ENCODE measurements around the gene TSACC. TPM values are rescaled to one million over a fixed set of nuclear protein-coding genes. Genes with fewer than 3 reads are reported as not detected.
A peak's percentile ranks its signal among the peaks of the same experiment; 100 is the strongest.

The TSACC gene
- total RNA-seq, 1 donor from 2014 or later, result 0.44 TPM

DNA sequence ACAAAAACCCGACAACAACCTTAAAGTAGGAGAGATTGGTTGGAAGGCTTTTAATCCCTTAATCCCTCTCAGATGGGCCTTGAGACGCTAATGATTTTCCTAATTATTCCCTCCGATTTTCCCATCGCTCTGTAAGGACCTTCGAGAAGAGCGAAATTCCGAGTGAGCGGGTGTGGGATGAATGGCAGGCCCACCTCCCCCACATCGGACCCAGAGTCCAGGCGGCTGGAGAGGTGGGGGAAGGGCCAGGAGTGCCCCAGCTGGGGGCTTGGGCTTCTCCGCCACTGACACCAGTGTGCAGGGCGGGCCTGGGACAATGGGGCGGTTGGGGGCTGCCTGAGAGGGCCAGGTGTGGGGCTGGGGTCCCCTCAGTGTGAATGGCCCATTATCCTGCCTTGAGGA lies 54.1 kb downstream of the TSACC start:
- peaks cover 26% of the 10 kb centered on the region for H3K27me3 Mint-ChIP-seq
- ChIA-PET POLR2A (no interaction called here), CTCF (no interaction called here)
- H3K4me1 Mint-ChIP-seq, result peaks cover 6% of the 10 kb centered on the region
- TF ChIP-seq, protein P1, sequence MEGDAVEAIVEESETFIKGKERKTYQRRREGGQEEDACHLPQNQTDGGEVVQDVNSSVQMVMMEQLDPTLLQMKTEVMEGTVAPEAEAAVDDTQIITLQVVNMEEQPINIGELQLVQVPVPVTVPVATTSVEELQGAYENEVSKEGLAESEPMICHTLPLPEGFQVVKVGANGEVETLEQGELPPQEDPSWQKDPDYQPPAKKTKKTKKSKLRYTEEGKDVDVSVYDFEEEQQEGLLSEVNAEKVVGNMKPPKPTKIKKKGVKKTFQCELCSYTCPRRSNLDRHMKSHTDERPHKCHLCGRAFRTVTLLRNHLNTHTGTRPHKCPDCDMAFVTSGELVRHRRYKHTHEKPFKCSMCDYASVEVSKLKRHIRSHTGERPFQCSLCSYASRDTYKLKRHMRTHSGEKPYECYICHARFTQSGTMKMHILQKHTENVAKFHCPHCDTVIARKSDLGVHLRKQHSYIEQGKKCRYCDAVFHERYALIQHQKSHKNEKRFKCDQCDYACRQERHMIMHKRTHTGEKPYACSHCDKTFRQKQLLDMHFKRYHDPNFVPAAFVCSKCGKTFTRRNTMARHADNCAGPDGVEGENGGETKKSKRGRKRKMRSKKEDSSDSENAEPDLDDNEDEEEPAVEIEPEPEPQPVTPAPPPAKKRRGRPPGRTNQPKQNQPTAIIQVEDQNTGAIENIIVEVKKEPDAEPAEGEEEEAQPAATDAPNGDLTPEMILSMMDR (IDR thresholded peaks at IDR 0.05), result no peak
- DNase-seq (no peak), ATAC-seq (ENCODE audit: low read depth) (no peak)
- H3K9me3 Mint-ChIP-seq, result no peaks in the 10 kb centered on the region
- intact Hi-C loops (cut with micrococcal nuclease), result no loop called here
- H3K4me3 Mint-ChIP-seq, result no peak overlapping the region
- no peak overlapping the region for H3K27ac Mint-ChIP-seq
- no peaks in the 10 kb centered on the region for H3K36me3 Mint-ChIP-seq (ENCODE audit: low read depth)

DNA sequence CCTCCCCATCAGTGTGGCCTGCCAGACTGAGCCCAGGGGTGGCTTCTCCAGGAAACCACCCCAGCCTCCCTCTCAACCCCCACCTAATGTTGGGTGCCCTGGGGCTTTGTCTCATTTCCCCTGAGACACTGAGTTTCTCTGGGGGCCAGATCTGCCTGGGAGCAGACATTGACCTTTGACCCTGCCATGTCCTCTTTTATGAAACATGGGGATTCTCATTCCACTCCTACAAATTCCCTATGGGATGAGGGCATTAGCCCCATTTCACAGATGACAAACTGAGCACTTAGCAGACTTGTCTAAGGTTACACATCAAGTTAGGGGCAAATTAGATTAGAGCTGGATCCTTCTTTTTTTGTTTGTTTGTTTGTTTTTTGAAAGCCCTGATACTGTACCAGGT lies 54.8 kb downstream of the TSACC start:
- peaks cover 21% of the 10 kb centered on the region for H3K27me3 Mint-ChIP-seq
- POLR2A ChIA-PET, result no interaction called here
- peaks cover 6% of the 10 kb centered on the region for H3K4me1 Mint-ChIP-seq
- DNase-seq, result no peak
- intact Hi-C loops (cut with micrococcal nuclease), result no loop called here
- H3K4me3 Mint-ChIP-seq, result no peak overlapping the region
- no peaks in the 10 kb centered on the region for H3K9me3 Mint-ChIP-seq
- no peak for ATAC-seq (ENCODE audit: low read depth)
- H3K36me3 Mint-ChIP-seq (ENCODE audit: low read depth), result no peaks in the 10 kb centered on the region
- H3K27ac Mint-ChIP-seq, result no peak overlapping the region
- TF ChIP-seq, protein P1 (IDR thresholded peaks at IDR 0.05), result no peak
- CTCF ChIA-PET, result no interaction called here

DNA sequence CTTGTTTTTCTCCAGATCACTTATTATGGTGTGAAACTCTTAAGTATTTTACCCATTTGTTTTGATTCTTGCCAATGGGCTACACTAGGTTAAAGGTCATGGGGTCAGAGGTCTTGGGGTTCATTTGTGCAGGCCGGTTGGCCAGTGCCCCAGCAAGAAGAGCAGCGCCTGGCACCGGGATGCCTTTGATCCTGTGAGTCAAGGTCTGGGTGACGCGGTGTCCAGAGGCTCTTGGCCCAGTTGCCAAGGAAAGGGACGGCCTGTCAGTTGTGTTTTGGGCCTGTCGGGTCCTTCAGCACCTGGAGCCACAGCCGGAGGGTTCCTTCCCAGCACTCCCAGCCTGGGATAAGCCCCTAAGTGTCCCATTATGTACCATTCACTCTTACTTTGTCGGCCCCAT lies 55.8 kb downstream of the TSACC start:
- intact Hi-C loops (cut with micrococcal nuclease), result no loop called here

DNA sequence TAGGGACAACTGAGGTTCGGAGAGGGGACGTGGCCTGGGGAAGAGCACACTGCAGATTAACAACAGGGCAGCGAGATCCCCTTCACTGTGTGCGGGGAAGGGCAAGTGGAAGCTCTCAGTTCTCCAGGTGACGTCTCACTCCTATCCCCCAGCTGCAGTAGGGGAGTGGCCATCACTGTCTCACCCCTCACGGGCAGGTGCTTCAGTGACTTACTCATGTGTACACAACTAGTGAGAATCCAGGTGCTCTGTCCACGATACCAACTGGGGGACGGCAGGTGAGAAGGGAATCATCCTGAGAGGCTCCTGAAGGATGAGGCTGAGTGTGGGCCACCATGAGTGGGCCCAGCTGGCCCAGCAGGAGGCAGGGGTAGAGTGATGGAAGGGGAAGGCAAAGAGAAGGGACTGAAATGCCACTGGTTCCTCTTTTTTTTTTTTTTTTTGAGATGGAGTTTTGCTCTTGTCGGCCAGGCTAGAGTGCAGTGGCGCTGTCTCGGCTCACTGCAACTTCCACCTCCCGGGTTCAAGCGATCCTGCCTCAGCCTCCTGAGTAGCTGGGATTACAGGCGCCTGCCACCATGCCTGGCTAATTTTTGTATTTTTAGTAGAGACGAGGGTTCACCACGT lies 56.6 kb downstream of the TSACC start:
- ChIA-PET POLR2A (no interaction called here), CTCF (interaction anchor here (1.6 kb wide), 1 partner anchor 9 kb away, joined by 5 read pairs; no protein-coding TSS in a partner anchor)

More for the DNA sequence above, 55.8 kb downstream of the TSACC start:
- Mint-ChIP-seq H3K36me3 (ENCODE audit: low read depth) (no peaks in the 10 kb centered on the region), H3K27me3 (peaks cover 16% of the 10 kb centered on the region), H3K4me3 (no peak overlapping the region), H3K4me1 (peaks cover 7% of the 10 kb centered on the region), H3K9me3 (no peaks in the 10 kb centered on the region), H3K27ac (no peak overlapping the region)
- ChIA-PET CTCF (interaction anchor here (1.6 kb wide), 1 partner anchor 8 kb away, joined by 5 read pairs; no protein-coding TSS in a partner anchor), POLR2A (no interaction called here)
- TF ChIP-seq, protein P1 (IDR thresholded peaks at IDR 0.05), result no peak
- no peak for DNase-seq
- no peak for ATAC-seq (ENCODE audit: low read depth)

More for the DNA sequence above, 56.6 kb downstream of the TSACC start:
- Mint-ChIP-seq H3K4me3 (no peak overlapping the region), H3K4me1 (peaks cover 7% of the 10 kb centered on the region), H3K27ac (peak overlapping the region; percentile 50), H3K27me3 (peaks cover 7% of the 10 kb centered on the region), H3K36me3 (ENCODE audit: low read depth) (no peaks in the 10 kb centered on the region), H3K9me3 (no peaks in the 10 kb centered on the region)
- ATAC-seq (ENCODE audit: low read depth) (peak; percentile 45), DNase-seq (no peak)
- intact Hi-C loops (cut with micrococcal nuclease), result no loop called here
- TF ChIP-seq, protein P1 (IDR thresholded peaks at IDR 0.05), result no peak

Other genes starting within 250 kb of the TSACC start
- gene LMNA, start 223.8 kb upstream of the TSACC start, total RNA-seq, result 40.4 and 47.5 TPM in 2 replicates
- 7.0 and 7.4 TPM in 2 replicates for gene SEMA4A, start 184.9 kb upstream of the TSACC start, total RNA-seq
- gene SLC25A44, start 144.4 kb upstream of the TSACC start, total RNA-seq, result 17.9 and 26.4 TPM in 2 replicates
- 68.8 and 75.8 TPM in 2 replicates for gene PMF1, start 125.5 kb upstream of the TSACC start, total RNA-seq
- gene BGLAP, start 96.3 kb upstream of the TSACC start, total RNA-seq, result 2.7 and 3.3 TPM in 2 replicates
- gene PAQR6, start 90.5 kb upstream of the TSACC start, total RNA-seq, result 1.6 and 1.8 TPM in 2 replicates
- gene SMG5, start 55.7 kb upstream of the TSACC start, total RNA-seq, result 62.6 and 77.1 TPM in 2 replicates
- 5.1 and 5.4 TPM in 2 replicates for gene TMEM79, start 54.2 kb upstream of the TSACC start, total RNA-seq
- gene GLMP, start 42.8 kb upstream of the TSACC start, total RNA-seq, result 15.9 and 16.8 TPM in 2 replicates
- gene VHLL, start 39.2 kb upstream of the TSACC start, total RNA-seq, result not detected in 2 replicates
- gene CCT3, start 234 bp upstream of the TSACC start, total RNA-seq, result 255 and 260 TPM in 2 replicates
- gene RHBG, start 30.7 kb downstream of the TSACC start, total RNA-seq, result not detected in 2 replicates
- gene MEF2D, start 162.2 kb downstream of the TSACC start, total RNA-seq, result 101 and 114 TPM in 2 replicates
- 0.22 and 0.29 TPM in 2 replicates for gene IQGAP3, start 234.0 kb downstream of the TSACC start, total RNA-seq
- 19.6 TPM in 2 replicates for gene TTC24, start 241.2 kb downstream of the TSACC start, total RNA-seq

Measured in activated B cell treated with CpG ODN at 0.5 μM for 24 hours (primary cell).